Measurements from ENCODE around the gene STK32B.

STK32B gene

GRCh38 chr4:5127556-5127955, 76.3 kb downstream of the STK32B start:
- no peak for DNase-seq

GRCh38 chr4:5128569-5128968, 77.3 kb downstream of the STK32B start:
- no peak for DNase-seq

DNA sequence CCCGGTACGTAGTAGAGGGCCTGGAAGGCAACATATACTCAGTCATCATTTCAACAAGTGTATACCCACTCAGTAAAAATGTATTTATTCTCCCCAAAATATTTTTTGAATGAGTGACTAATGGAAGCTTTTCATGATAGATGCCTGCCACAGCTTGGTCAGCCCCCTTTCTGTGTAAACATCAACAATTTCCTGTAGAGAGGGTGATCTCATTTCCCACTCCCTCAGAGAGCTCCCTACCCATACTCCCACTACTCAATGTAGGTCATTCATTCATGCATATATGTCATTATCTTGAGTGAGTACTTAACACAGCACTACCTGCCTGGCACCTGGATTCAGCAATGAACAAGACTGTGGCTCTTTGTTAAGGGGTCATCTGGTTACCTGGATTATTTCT, 81.9 kb downstream of the STK32B start:
- no peak for DNase-seq

DNA sequence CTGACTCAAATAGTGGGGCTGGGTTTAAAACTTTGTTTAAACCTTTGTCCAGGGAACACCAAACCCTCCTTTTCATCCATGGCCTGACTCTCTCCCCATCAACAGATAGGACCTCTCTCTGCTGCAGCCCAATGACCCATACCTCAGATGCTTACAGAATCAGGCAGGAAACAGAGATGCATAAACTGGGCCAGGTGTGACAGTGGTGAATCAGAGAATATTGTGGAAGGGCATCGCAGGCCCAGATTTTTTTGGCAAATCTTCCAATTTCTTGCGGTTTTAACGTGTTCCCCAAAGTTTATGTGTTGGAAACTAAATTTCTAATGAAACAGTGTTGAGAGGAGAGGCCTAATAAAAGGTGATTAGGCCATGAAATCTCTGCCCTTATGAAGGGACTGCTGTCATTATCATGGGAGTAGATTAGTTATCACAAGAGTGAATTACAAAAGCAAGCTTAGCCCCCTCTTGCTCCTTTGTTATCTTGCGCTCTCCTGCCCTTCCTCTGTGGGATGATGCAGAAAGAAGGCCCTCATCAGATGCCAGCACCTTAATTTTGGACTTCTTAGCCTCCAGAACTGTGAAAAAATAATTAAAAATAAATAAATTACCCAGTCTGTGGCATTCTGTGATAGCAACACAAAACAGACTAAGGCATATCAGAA, 82.8 kb downstream of the STK32B start:
- DNase-seq = no peak

DNA sequence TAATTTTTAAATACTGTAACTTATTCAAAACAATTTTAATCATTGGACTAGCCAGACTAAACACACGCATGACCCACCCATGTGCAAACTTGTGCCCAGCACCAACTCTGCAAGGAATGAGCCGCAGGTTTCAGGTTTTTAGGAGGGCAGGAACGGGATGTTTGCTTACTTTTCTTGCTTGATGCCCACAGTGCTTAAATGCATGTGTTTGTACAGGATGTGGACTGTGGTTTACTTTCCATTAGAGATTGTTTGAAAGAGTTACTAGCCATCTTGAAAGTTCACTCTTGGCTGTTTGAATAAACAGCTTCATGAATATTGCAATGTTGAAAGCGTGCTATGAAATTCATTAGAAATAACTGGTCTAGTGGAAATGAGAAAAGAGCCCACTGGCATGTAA, 83.3 kb downstream of the STK32B start:
- no peak for DNase-seq

DNA sequence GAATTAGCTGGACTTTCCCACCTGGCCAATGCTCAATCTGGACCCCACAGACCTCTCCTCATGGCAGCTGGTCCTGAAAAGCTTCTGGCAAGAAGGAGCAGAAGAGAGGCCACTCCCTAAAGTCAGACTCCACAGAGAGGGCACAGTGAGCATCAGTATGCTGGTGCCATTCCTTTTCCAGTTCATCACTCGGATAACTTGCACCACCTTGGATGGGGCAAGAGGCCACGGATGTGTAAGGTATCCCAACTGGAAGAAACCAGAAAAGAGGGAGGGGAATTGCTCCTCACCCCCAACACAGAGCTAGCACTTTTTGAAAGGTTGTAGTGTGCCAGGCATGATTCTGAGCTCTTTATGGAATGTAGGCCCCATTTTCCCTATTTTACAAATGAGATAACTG, 85.9 kb downstream of the STK32B start:
- no peak for DNase-seq

GRCh38 chr4:5137927-5138326, 86.6 kb downstream of the STK32B start:
- no peak for DNase-seq

GRCh38 chr4:5138389-5138788, 87.1 kb downstream of the STK32B start:
- DNase-seq = no peak

DNA sequence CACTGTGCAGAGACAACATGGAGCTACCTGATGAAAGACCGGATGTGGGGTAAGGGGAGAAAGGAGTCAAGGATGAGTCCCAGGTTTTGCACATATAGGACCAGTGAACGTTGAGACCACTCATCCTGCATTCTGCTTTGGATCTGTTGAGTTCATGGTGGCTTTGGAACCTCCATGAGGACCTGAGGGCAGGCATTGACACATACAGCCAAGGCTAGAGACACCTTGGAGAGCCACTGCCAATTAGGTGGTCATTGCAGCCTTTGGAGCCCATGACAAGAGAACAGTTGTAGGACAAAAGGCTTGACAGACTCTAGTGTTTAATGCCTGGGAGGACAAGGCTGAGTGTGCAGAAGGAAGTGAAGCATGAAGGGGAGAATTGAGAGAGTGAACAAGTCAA, 87.9 kb downstream of the STK32B start:
- DNase-seq = no peak

GRCh38 chr4:5141802-5142201, 90.5 kb downstream of the STK32B start:
- no peak for DNase-seq

- DNase-seq = no peak
Observed at GRCh38 chr4:5142726-5143125, 91.4 kb downstream of the STK32B start.

- DNase-seq = no peak
Observed at GRCh38 chr4:5143306-5143861, 92.1 kb downstream of the STK32B start.

GRCh38 chr4:5143940-5144339, 92.7 kb downstream of the STK32B start:
- no peak for DNase-seq

GRCh38 chr4:5144384-5144783, 93.1 kb downstream of the STK32B start:
- no peak for DNase-seq

DNA sequence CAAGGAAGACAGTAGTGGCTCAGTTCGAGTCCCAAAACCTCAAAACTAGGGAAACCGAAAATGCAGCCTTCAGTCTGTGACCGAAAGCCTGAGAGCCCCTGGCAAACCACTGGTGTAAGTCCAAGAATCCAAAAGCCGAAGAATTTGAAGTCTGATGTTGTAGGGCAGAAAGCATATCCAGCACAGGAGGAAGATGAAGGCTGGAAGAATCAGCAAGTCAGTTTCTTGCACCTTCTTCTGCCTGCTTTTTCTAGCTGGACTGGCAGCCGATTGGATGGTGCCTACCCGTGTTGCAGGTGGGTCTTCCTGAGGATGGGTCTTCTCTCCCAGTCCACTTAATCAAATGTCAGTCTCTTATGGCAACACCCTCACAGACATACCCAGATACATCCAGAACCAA, 95.0 kb downstream of the STK32B start:
- no peak for DNase-seq

DNA sequence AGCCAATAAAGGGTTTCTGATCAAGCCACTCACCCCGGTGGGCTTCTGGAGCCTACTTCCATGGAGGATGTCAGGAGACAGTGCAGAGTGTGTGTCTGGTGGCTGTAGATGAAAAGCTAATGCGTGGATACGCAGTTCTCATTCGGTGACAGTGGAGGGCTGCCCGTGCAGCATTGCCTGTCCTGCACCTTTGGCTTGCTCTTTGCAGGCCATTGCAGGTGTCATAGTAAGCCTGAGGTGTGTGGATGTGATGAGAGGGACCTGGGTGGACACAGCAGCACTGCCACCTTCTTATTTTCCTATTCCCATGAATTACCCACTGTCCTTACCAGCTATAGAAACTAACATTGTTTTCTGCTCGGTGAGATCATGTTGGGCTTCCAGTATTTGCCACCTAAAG, 101.2 kb downstream of the STK32B start:
- DNase-seq = no peak

DNA sequence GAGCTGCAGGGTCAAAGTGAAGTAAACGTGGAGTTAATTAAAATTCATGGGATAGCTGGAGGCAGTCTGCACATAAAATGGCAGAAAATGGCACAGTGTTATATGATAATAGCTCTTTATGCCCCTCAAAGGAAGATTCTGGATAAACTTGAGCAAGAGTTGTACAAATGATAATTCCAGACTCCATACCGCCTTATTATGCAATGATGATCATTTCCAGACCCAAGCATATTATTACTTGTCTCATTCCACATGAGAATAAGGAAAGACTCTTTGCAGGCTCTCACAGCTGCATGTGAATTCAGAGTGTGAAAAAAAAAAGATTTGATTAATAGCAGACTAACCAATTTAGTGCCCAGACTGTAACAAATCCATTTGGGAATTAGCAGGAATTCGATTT, 105.4 kb downstream of the STK32B start:
- no peak for DNase-seq

GRCh38 chr4:5157791-5158770, 106.8 kb downstream of the STK32B start:
- no peak for DNase-seq

GRCh38 chr4:5158825-5159224, 107.5 kb downstream of the STK32B start:
- DNase-seq = no peak

- no peak for DNase-seq
Observed at GRCh38 chr4:5160668-5161067, 109.4 kb downstream of the STK32B start.

DNA sequence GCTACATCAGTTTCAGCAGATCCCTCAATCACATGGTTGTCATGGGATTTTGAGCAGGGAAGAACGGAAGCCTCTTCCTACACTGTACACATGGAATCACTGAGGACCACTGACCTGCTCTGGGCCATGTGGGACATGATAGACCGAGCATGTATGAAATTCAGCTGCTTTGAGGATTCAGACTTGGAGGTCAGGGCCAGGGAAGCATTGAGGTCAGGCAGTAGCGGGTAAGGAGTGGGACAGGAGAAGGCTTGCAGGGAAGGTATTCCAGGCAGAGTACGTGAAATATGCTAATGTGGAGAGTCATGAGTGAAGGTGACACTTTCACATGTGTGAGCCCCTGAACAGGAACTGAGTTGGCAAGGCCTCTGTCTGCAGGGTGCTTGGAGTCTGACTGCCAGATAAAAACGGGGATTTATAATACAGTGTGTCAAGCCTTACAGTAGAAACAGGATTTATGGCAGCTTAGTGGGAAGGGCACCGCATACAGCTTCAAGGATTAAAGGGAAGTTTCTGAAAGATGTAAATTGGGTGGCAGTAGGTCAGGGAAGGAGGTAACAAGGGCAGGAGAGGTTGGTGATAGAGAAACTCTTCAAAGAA, 111.7 kb downstream of the STK32B start:
- DNase-seq = no peak

GRCh38 chr4:5164221-5164912, 113.1 kb downstream of the STK32B start:
- DNase-seq = no peak
